Effector memory CD4-positive, alpha-beta T cell (primary cell): Measurements from ENCODE around the gene HCN2.
"Not testable (repeated sequence)": the region's sequence is repeated elsewhere in the genome, so short reads cannot be mapped to it uniquely, and the experiment has no call there.

Source experiments
- DNase-seq, 3 donors: peaks; one replicate each; pipeline ENCODE4 v3.0.0-alpha.2; 2020
- H3K27ac ChIP-seq: 2 replicates; pipeline ENCODE4 v1.7.0; 2013; ENCODE audit warnings: mild to moderate bottlenecking, low read length, moderate library complexity; ENCODE audit not compliant: insufficient read depth, poor library complexity, severe bottlenecking
- H3K27me3 ChIP-seq: replicated peaks from 2 replicates; pipeline ENCODE4 v1.7.0; 2013; ENCODE audit warnings: mild to moderate bottlenecking, low read length; ENCODE audit not compliant: insufficient read depth, control insufficient read depth, poor library complexity, severe bottlenecking
- H3K36me3 ChIP-seq: 2 replicates; pipeline ENCODE4 v1.7.0; 2013; ENCODE audit warnings: mild to moderate bottlenecking, low read length, moderate library complexity; ENCODE audit not compliant: control insufficient read depth, insufficient read depth
- H3K4me1 ChIP-seq: 2 replicates; pipeline ENCODE4 v1.7.0; 2013; ENCODE audit warnings: low read length, mild to moderate bottlenecking; ENCODE audit not compliant: control insufficient read depth, insufficient read depth, poor library complexity, severe bottlenecking
- H3K4me3 ChIP-seq: 2 replicates; pipeline ENCODE4 v1.7.0; 2013; ENCODE audit warnings: low read length, low read depth, mild to moderate bottlenecking; ENCODE audit not compliant: insufficient read depth, poor library complexity, severe bottlenecking
- H3K9me3 ChIP-seq: 2 replicates; pipeline ENCODE4 v1.7.0; 2013; ENCODE audit warnings: mild to moderate bottlenecking, low read length, moderate library complexity; ENCODE audit not compliant: control insufficient read depth

HCN2 gene

GRCh38 chr19:629515-629914, 39.8 kb downstream of the HCN2 start:
- peaks cover 21% of the 10 kb centered on the region for H3K36me3 ChIP-seq
- DNase-seq, H3K9me3 ChIP-seq, H3K4me3 ChIP-seq, H3K27ac ChIP-seq, H3K27me3 ChIP-seq: not testable (repeated sequence)
- H3K4me1 ChIP-seq = peaks cover 15% of the 10 kb centered on the region

- no peak for DNase-seq
- H3K4me3 ChIP-seq = no peak overlapping the region
- H3K36me3 ChIP-seq = peaks cover 16% of the 10 kb centered on the region
These were observed 40.5 kb downstream of the HCN2 start for GRCh38 chr19:629961-630714.

GRCh38 chr19:632579-633067, 42.9 kb downstream of the HCN2 start:
- Histone ChIP-seq H3K27ac (peak overlapping the region; percentile 78), H3K9me3 (no peaks in the 10 kb centered on the region), H3K27me3 (no peaks in the 10 kb centered on the region), H3K4me1 (peaks cover 15% of the 10 kb centered on the region), H3K36me3 (peaks cover 11% of the 10 kb centered on the region), H3K4me3 (peak overlapping the region; percentile 89)
- DNase-seq = no peak

More at GRCh38 chr19:629961-630714, 40.5 kb downstream of the HCN2 start:
- no peaks in the 10 kb centered on the region for H3K27me3 ChIP-seq
- H3K27ac ChIP-seq = no peak overlapping the region
- peaks cover 15% of the 10 kb centered on the region for H3K4me1 ChIP-seq
- H3K9me3 ChIP-seq = no peaks in the 10 kb centered on the region

- DNase-seq = peak; percentile 93 to 95 (median 95)
- peak within 1 kb of the TSS; percentile 78 for H3K27ac ChIP-seq
- H3K4me3 ChIP-seq = peak within 1 kb of the TSS; percentile 89
- peaks cover 17% of the 10 kb centered on the region for H3K4me1 ChIP-seq
- H3K36me3 ChIP-seq = peaks cover 11% of the 10 kb centered on the region
- H3K9me3 ChIP-seq = no peaks in the 10 kb centered on the region
- no peaks in the 10 kb centered on the region for H3K27me3 ChIP-seq
These were observed 43.5 kb downstream of the HCN2 start, which contains the start of gene POLRMT for GRCh38 chr19:633068-633785. TSS of gene POLRMT (minus strand) at chr19:633537. CDS start at chr19:633512, 25 bp downstream.

- Histone ChIP-seq H3K4me1 (peaks cover 23% of the 10 kb centered on the region), H3K27me3 (no peaks in the 10 kb centered on the region), H3K27ac (peak overlapping the region; percentile 78), H3K9me3 (no peaks in the 10 kb centered on the region), H3K36me3 (peaks cover 6% of the 10 kb centered on the region), H3K4me3 (peak overlapping the region; percentile 89)
- no peak for DNase-seq
These were observed 44.3 kb downstream of the HCN2 start for GRCh38 chr19:633786-634639.

GRCh38 chr19:634975-635652, 45.4 kb downstream of the HCN2 start:
- H3K4me3 ChIP-seq = no peak overlapping the region
- H3K4me1 ChIP-seq = peaks cover 28% of the 10 kb centered on the region
- no peaks in the 10 kb centered on the region for H3K27me3 ChIP-seq
- H3K27ac ChIP-seq = no peak overlapping the region
- no peak for DNase-seq
- no peaks in the 10 kb centered on the region for H3K36me3 ChIP-seq
- no peaks in the 10 kb centered on the region for H3K9me3 ChIP-seq

GRCh38 chr19:638906-639252, 49.2 kb downstream of the HCN2 start:
- peak overlapping the region; percentile 52 for H3K4me3 ChIP-seq

GRCh38 chr19:639253-640160, 49.8 kb downstream of the HCN2 start, which contains the start of gene FGF22:
TSS of gene FGF22 (plus strand) at chr19:639879. CDS start at chr19:639926, 47 bp downstream.
- no peaks in the 10 kb centered on the region for H3K27me3 ChIP-seq
- peak; percentile 95 to 97 (median 96) for DNase-seq
- peak within 1 kb of the TSS; percentile 46 for H3K27ac ChIP-seq
- peaks cover 13% of the 10 kb centered on the region for H3K4me1 ChIP-seq
- no peaks in the 10 kb centered on the region for H3K36me3 ChIP-seq
- peak within 1 kb of the TSS; percentile 52 for H3K4me3 ChIP-seq
- no peaks in the 10 kb centered on the region for H3K9me3 ChIP-seq

More at GRCh38 chr19:638906-639252, 49.2 kb downstream of the HCN2 start:
- no peaks in the 10 kb centered on the region for H3K9me3 ChIP-seq
- H3K27me3 ChIP-seq = no peaks in the 10 kb centered on the region
- H3K27ac ChIP-seq = peak overlapping the region; percentile 46
- no peak for DNase-seq
- peaks cover 18% of the 10 kb centered on the region for H3K4me1 ChIP-seq
- H3K36me3 ChIP-seq = no peaks in the 10 kb centered on the region
